NCI-H524 treated with DMSO at 0.1 percent for 48 hours (cell line): ENCODE data around the gene ANXA9.

ENCODE experiments used
- DNase-seq: peaks from one replicate; lab custom pipeline; 2025; lab: John Stamatoyannopoulos, UW

ANXA9 gene

GRCh38 chr1:150981805-150982712 lies at the start of gene ANXA9:
Gene ANXA9, plus strand, starts transcription at chr1:150982292. Its CDS starts 814 bp downstream, at chr1:150983106.
- DNase-seq = no peak

DNA sequence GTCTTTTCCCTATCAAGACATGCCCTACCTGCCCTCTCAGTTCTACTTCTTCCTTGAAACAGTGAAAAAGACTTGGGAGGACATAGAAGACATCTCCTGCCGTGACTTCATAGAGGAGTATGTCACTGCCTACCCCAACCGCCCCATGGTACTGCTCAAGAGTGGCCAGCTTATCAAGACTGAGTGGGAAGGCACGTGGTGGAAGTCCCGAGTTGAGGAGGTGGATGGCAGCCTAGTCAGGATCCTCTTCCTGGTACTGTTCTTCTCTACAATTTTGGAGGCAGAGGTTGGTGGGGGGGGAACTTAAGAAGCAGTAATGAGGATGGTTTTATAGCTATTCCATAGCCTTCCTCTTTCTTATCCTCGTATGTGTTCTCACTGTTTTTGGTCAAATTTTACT lies 37.2 kb upstream of the ANXA9 start:
- no peak for DNase-seq

GRCh38 chr1:150954708-150955107 lies 27.4 kb upstream of the ANXA9 start:
- no peak for DNase-seq

DNA sequence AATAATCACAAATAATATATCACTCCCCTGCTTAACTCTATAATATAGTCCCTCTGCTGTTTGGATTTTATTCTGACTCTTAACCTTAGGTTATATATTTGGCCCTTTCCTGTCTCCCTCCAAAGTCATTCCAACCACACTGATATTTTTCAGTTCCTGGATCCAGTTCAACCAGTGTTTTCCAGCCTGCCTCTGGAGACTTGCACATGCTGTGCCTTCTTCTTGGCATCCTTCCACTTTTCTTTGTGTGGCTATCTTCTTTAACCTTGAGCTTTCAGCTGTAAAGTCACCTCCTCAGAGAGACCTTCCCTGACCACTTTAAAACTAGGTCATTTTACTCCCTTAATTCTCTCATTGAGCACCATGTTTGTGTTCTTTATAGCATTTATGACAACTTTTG lies 26.8 kb upstream of the ANXA9 start:
- no peak for DNase-seq

- DNase-seq = no peak
These were observed 24.4 kb upstream of the ANXA9 start for GRCh38 chr1:150957666-150958065.

DNA sequence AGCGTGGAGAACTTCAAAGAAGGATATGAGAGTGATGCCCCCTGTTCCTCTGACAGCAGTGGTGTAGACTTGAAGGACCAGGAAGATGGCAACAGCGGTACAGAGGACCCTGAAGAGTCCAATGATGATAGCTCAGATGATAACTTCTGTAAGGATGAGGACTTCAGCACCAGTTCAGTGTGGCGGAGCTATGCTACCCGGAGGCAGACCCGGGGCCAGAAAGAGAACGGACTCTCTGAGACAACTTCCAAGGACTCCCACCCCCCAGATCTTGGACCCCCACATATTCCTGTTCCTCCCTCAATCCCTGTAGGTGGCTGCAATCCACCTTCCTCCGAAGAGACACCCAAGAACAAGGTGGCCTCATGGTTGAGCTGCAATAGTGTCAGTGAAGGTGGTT lies 21.4 kb upstream of the ANXA9 start:
- no peak for DNase-seq

GRCh38 chr1:150961756-150962155 lies 20.3 kb upstream of the ANXA9 start:
- DNase-seq = no peak

- no peak for DNase-seq
These were observed 18.6 kb upstream of the ANXA9 start for GRCh38 chr1:150963321-150964163.

- DNase-seq = no peak
These were observed 18.0 kb upstream of the ANXA9 start for GRCh38 chr1:150964164-150964489.

DNA sequence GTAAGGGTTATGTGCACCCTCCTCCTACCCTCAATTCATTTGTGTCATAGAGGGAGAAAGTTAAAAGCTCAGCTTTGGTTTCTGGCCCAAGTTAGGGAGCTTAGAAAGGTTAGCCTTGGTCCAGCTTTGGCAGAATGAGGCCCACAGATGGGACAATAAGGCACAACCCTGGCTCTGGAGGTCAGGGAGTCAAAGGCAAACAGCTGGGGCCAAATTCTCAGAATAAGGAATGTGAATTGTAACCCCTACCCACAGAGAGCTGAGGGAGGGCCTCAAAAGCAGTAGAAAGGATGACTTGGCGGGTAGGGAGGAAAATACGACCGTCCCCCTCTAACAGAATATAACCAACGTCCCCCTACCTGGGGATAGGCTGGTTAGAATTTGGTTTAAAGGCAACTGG lies 16.5 kb upstream of the ANXA9 start:
- no peak for DNase-seq

DNA sequence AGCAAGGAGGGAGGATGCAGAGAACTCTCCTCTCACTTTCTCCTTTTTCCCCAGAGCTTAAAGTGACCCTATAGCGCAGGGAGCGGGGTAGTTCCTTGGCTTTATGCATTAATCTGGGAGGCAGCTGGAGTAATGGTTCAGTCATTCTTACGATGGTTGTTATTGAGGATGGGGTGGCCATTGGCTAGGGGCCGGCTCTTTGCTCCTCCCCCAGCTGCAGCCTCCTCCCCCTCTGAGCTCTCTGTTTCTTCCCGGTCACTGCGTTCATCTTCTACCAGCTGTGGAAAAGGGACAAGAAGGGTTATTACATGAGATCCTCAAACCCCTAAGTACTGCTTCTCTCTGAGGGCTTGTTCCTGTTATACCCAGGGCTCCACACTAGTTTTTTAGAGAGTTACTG lies 16.1 kb upstream of the ANXA9 start:
- DNase-seq = no peak

DNA sequence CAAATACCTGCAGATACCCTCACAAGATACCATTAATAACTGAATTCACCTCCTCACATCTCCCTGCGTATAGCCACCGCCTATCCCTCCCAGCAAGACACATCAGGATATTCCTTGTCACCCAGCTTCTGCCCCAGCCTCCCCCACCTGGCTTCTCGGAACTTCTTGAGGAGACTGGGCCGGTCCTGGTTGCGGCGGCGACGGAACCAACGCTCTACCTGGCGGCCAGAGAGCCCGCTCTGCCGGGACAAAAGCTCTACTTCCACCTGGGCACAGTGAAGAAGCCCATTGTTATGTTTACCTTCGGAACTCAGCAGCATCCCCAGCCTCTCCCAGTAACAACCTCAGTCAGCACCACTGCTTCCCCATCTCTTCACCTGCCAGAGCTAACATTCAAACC lies 14.2 kb upstream of the ANXA9 start:
- no peak for DNase-seq

- no peak for DNase-seq
These were observed 13.6 kb upstream of the ANXA9 start for GRCh38 chr1:150968491-150968890.

- no peak for DNase-seq
These were observed 12.5 kb upstream of the ANXA9 start for GRCh38 chr1:150969626-150970025.

DNA sequence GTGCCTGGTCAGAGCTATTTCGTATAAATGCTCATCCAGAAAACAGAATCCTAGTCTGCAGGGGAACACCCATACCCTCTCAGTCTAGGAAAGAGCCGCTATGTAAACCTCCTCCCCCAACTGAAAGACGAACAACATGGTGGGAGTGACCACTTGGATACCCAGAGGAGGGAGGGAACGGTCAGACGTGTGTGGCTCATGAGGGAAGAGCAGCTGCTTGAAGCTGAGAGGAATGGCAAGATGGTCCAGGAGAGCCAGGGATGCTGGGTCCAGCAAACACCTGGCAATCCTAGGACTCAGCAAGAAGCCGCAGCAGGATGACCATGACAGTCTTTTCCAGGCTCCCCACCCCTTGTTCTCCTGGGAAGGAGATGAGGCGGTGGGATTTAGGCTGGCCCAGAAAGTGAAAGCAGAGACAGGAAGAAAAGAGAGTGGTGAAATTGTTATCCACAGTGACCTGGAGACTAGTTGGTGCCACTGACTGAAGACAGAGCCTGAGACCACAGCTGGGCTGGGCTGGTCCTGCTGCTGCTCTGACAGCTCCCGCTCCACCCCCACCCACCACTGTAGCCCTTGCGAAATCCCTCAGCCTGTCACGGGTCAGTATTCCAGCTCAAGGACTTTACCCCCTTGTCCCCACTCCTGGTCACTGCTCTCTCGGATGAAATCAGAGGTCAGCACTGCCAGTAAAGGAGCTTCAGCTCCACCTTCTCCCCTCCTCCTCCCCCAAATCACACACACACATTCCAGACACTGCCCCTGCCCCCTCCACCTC lies 11.1 kb upstream of the ANXA9 start:
- DNase-seq = no peak

- DNase-seq = no peak
These were observed 10.3 kb upstream of the ANXA9 start for GRCh38 chr1:150971583-150972416.

- DNase-seq = no peak
These were observed 9.6 kb upstream of the ANXA9 start for GRCh38 chr1:150972417-150972940.

DNA sequence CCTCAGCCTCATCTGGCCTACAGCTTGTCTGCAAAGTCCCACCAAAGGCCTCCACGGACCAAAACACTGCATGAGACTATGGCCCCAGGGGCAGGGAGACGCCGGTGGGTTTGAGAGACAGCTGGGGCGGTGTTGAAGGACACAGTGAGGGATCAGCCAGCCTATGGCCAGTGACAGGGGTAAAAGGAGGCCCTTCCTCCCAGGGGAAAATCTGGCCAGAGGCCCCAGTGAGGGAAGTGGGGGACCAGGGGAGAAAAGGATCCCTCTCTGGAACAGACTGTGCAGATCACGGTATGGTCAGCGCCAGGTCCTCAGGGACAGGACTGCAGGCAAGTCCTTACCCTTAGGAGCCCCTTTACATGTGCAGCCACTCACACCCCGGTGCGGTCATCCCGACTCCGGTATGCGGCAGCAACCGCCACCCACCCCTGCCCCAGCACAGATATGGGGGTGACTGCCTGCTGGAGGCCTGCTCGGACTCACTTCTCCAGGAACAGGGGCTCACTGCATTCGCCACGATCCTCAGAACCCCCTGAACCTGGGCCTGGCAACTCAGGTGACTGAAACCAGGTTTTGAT lies 8.7 kb upstream of the ANXA9 start:
- DNase-seq = no peak

DNA sequence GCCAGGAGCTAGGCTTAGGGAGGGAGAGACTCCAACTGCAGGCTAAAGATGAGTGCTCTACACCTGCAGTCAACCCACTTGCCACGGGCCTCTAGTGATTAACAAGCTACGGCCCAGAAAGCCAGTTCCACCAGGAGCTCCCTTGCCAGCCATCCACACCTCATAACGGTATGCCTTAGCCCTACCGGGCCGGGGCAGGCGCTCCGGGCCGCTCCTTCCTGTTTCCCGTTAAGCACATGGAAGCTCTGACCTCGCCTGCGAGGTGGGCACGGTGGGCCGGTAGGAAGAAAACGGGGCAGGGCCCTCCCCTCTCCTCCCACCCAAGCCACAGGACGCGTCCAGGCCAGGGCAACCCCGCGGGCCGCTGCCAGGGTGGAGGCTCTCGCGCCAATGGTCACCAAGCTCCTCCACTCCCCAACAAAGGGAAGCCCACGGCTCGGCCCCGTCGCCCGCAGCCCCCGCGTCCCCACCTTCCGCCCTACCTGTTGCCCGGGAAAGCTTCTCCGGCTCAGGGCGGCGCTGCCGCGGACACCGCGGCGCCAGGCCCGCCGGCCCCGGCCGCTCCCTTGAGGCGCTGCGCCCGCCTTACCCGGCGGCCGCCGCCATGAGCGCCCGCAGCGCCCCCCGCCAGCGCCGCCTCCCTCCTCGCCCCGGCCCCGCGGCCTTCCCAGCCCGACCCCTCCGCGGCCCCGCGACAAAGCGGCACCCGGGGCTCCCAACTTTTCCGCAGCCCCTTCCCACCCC lies 8.1 kb upstream of the ANXA9 start:
- no peak for DNase-seq
